KBM-7 (cell line): ENCODE results near the gene SLAMF7.
"Not testable (repeated sequence)": the region's sequence is repeated elsewhere in the genome, so short reads cannot be mapped to it uniquely, and the experiment has no call there.

Experiments
- DNase-seq: peaks from one replicate; pipeline ENCODE4 v3.0.0-alpha.2; 2015
- in situ Hi-C: fragments of 300-500 bp; cut with MboI; formaldehyde crosslinking; loops from 2 replicates; pipeline ENCODE4 v1.14.3; 2020; ENCODE audit warnings: low sequenced_read_pairs, low pct_unique_long_range_greater_than_20kb, mixed read lengths

The SLAMF7 gene

DNA sequence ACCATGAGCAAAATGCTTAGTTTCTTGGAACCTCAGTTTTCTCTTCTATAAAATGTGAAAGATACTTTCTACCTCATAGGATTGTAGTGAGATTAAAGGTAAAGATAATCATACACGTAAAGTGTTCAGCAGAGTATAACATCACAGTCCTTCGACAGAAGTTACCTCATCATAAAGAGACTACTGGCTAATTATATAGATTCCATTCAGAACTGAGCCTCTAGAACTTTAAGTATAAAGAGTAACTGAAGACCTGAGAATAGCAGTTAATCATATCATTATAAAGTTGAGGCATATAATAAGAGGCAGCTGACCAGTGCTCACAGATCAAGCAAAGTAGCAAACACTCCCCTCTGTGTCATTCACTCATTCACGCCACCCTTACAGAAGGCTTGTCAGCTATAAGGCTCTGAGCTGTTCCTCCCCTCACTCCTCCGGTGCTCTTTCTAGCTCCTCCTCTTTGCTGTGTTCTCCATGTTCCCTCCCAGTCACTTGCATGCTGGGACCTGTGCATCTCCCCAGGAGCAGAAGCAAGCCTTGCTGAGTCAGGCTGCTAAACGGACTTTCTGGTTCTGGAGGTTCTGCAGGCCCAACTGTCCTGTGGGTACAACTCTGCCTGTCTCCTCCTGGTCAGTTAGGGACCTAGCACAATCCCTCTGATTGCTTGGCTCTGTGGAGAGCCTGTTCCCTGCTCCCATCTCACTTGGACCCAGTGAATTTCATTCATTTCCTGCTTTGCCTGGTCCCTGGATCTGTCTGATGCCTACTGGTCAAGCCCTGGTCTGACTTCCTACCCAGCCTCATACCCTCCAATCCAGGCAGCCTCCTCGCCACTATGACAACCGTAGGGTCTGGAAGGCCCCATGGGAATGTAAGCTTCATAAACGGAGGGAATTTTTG, 28.6 kb downstream of the SLAMF7 start:
- DNase-seq: no peak
- in situ Hi-C loops: no loop called here

DNA sequence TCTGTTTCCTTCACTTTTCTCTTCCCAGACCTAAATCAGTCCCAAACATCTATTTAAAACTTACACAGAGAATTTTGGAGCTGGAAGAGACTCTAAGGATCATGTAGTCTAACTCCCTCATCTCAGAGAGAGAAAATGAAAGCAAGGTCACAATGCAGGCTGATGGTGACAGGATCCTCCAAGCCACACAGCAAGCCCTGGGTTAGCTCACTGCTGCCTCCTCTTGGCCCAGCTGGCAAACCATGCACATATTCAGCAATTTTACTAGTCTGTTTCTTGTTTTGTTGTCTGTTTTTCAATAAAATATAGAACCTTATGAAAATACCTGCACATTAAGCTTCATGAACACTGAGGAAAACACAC, 29.2 kb downstream of the SLAMF7 start:
- in situ Hi-C loops: no loop called here
- DNase-seq: peak; percentile 60

DNA sequence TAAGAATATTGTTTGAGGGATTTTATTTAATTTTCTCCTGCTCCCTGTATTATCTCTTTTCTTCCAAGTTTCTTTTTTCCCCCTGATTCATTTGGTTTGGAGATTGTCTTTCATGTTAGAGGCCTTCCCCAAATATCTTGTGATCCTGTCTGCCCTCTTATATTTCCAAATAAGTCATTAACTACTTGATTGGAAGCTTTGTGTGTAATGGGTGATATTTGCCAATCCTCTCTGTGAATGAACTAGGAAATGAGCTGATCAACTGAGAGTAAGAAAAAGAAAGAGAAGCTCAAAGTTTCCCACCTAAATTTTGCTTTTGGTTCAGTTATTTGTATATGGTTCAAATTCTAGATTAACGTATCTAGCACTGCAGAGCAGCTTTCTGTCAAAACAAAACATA, 33.3 kb downstream of the SLAMF7 start:
- in situ Hi-C loops: no loop called here

DNA sequence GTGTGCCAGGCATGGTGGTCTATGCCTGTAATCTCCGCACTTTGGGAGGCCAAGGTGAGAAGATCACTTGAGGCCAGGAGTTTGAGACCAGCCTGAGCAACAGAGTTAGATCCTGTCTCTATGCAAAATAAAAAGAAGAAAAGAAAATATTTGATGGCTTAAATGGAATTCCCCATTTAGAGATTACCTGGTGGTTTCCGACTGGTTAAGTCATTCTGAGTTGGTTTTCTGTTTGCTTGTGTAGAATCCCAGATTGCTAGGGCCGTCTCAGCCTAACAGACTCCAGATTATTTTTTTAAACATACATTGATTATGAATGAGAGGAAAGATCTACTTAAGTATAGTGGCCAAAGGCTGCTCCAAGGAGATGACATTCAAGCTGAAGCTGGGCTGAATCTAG, 34.0 kb downstream of the SLAMF7 start:
- DNase-seq: no peak
- in situ Hi-C loops: no loop called here

More for the DNA sequence above, 33.3 kb downstream of the SLAMF7 start:
- no peak for DNase-seq

DNA sequence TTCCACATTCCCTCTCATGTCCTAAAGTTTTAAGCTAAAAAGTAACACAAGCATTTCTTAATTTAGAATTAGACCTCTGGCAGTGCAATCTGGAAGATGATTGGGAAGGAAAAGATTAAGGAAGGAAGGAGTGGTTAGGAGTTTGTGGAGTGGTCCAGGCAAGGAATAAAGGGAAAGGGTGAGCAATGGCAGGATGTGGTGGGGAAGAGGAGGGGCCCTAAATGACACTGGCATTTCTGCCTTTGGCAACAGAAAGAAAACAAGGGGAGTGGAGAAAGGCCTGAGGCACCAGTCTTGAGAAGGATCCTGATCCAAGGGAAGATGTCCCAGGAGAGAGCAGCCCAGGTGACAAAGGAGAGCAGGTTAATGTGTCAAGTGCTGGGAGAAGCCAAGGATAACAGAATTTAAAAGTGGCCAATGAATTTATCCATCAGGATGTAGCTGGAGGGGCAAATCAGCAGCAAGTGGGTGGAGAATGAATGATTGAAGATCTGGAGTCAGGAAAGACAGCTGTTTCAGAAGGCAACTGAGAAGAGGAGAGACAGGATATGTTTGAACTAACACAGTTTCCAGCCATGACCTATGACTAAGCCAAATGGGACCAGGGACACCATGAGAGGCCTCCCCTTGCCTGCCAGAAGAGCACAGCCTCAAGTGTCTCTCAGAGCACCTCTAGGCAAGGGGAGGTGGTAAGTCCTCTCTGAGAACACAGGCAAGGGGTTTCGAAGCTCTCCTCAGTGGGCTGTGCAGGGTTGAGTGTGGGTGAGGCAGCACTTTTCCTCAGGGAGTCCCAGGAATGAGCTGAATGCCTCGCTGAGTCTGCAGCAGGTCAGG, 36.1 kb downstream of the SLAMF7 start:
- DNase-seq: no peak
- in situ Hi-C loops: no loop called here

DNA sequence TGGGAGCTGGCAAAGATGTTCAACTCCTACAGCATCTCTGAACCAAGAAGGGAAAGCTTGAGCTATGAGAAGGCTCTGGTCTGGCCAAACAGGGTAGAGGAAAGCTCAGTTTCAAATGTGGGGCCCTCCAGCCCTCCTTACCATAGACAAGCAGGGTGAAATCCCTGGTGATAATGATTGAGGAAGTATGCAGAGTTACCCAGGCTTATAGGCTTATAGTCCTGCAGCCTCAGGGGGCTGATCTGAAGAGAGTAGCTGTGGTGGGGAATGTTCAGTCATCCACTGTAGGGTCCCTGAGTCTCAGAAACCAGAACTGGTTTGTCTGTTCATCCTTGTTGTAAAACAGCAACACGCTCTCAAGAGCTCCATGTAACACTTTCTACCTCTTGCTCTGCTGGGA, 37.1 kb downstream of the SLAMF7 start:
- no peak for DNase-seq
- in situ Hi-C loops: no loop called here

DNA sequence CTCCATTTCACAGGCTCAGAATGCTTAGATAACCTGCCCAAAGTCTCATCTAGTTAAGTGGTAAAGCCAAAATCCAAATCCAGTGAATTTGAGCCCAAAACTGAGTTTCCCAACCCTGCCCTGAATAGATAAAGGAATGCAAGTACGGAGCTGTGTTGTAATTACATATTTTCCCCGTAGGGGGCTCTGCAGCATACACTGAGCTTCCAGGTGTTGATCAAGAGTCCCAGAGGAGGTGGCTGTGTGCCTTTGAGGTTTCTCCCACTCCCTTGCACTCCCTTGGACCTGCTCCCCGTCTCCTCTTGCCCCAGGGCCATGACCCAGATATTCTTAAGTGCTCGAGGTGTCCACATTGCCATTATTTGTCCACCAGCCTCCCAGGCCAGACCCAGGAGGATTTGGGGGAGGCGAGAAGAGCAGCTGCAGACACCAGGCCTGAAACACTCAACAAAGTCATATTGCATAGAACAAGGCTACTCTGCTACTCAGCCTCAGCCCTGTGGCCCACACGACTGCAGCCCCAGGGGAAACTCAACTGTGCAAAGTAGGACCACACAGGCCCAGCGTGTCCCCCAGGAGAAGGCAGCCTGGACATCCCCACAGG, 38.5 kb downstream of the SLAMF7 start:
- peak; percentile 60 for DNase-seq
- in situ Hi-C loops: no loop called here

DNA sequence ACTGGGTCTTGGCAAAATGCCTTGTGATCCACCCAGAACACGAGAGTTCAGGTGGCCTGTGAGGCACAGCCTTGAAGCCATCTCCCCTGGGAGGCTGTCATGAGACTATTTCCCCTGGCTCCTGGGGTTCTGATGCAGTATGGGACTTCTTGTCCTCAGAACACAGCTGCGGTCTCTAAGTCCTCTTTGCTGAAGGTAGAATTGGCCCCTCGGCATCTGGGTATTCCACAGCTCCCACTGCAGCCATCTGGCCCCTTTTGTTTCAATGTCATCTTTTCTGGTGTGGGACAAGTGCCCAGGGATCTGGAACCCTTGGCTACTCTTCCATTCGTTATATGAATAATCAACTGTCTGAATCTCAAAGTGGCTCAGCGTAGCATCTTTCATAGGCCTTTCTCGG, 39.9 kb downstream of the SLAMF7 start:
- DNase-seq: no peak
- in situ Hi-C loops: no loop called here

DNA sequence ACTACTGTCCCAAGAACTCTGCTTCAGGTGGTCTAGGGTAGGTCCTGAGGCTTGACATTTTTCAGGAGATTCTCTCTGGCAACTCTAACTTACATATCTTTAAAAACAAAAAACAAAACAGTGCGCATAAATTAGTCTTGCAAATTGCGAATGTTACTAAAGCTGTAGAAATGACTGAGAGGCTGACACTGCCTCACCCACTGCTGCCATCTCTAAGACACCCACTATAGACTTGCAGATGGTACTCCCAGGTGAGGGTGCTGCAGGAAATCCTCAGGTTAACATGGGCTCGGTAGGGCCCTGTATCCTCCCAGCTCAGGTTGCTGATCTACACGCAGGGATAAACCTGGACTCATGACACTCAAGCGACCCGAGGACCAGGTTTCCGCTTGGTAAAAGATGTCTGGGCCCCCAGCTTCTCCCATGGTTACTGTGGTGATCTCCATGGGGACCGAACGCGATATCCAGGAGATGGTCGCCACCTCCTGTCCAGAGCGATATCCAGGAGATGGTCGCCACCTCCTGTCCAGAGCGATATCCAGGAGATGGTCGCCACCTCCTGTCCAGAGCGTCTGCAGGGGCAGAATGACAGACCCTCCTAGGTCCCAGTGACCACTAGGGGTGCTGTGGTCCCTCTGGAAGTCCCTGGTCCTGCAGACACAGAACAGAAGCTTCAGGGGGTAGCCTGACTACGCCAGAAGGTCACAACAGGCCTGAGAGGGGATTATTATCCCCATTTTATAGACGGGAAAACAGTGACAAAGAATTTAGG, 40.8 kb downstream of the SLAMF7 start:
- in situ Hi-C loops: no loop called here
- peak; percentile 47 for DNase-seq

DNA sequence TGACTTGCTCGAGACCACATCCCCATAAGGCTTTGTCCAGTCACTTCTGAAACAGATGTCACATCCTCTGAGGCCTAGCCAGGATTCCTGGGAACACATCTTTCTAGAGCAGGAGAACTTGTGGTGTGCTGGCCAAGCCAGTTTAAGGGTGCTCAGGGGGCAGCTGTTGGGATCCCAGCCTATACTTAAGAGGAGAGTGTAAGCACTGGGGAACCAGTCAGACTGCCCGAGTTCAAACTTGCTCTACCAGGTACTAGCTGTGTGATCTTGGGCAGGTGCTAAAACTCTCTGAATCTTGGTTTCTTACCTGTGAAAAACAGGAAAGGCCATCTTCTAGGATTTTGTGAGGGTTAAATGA, 41.3 kb downstream of the SLAMF7 start:
- DNase-seq: no peak
- in situ Hi-C loops: no loop called here

DNA sequence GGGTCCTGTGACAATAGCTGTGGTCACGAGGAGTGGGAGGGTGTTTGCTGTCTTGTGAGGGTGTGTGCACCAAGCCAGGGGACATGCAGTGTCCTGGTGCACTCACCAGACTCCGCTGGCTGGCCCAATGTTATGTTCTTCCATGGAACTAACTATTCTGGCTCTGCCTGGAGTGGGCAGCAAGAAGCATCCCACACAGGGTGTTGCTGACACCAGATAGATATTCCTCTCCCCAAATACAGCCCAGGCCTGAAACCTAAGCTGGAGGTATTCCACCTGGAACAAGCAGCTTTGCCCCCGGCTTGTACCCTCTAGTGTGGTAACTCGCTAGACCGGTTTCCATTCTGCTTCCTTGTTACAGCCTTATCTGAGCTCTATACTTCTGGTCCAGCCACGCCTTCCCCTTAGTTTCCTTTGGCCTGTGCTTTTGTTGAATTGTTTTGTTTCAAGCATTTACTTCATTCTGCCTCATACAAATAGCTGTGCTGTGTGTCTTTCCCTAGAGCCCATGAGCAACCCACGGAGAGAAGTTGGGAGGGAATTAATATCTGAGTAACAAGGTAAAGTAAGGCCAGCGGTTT, 42.2 kb downstream of the SLAMF7 start:
- no peak for DNase-seq
- in situ Hi-C loops: no loop called here

DNA sequence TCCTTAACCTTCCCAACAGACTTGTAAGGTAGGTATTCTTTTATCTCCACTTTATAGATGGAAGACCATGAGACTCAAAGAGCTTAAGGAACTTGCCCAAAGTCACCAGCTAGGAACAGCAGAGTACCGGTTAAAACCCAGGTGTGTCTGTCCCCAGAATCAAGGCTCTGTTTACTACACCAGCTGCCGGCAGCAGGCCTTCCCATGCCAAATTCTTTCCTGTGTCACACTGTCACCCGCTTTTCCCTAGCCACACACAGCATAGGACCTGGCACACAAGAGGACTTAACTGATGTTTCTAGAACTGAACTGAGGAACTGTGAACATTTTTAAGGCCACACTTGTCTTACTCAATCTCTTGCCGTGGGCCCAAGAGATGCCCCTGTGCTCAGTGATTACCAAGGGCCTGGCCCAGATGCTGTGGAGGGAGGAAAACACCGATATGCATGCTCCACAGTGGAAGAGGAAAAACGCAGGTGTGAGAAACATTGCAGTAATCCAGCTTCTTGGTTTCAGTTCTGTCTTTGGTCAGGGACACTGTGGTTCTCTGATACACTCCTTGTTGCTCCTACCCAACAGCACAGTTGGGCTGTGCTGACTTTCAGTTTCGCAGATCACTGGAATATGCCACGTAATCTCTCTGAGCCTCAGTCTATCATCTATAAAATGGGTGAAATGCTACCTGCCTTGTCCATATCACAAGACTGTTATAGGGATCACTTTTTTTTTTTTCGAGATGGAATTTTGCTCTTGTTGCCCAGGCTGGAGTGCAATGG, 43.1 kb downstream of the SLAMF7 start:
- no peak for DNase-seq
- in situ Hi-C loops: no loop called here

DNA sequence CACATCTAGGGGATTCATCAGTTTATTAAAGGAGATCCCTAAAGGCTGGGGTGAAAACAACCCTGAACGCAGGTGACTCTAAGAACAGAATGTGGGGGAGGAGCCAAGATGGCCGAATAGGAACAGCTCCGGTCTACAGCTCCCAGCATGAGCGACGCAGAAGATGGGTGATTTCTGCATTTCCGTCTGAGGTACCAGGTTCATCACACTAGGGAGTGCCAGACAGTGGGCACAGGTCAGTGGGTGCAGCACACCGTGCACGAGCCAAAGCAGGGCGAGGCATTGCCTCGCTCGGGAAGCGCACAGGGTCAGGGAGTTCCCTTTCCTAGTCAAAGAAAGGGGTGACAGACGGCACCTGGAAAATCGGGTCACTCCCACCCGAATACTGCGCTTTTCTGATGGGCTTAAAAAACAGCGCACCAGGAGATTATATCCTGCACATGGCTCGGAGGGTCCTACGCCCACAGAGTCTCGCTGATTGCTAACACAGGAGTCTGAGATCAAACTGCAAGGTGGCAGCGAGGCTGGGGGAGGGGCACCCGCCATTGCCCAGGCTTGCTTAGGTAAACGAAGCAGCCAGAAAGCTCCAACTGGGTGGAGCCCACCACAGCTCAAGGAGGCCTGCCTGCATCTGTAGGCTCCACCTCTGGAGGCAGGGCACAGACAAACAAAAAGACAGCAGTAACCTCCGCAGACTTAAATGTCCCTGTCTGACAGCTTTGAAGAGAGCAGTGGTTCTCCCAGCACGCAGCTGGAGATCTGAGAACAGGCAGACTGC, 44.1 kb downstream of the SLAMF7 start:
- DNase-seq, in situ Hi-C loops: not testable (repeated sequence)

DNA sequence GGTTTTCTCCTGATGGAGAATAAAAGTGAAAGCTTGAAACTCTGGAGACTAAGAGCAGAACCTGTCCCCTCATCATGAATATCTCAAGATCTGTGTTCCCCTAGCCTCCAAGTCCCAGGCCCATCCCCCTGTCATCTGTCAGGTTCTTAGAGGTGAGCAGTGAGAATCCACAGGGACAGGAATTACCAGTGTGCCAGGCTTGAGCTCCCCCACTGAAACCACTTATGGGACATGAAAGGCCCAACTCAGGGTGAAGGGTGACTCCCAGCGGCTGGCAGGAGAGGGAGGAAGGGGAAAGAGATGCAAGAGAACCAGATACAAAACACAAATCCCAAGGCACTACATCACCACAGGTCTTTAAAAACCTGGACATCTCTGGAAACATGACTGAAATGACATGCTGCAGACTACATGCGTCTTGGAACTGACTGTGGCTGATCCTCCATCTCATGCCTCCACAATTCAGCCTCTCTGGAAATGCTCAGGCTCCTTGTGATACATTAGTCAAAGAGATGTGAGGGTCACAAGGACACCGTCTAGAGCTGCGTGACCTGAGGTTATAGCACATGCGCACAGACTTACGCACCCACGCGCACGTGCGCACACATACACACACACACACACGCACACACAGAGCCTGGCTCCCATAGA, 50.1 kb downstream of the SLAMF7 start:
- in situ Hi-C loops: no loop called here
- DNase-seq: no peak

DNA sequence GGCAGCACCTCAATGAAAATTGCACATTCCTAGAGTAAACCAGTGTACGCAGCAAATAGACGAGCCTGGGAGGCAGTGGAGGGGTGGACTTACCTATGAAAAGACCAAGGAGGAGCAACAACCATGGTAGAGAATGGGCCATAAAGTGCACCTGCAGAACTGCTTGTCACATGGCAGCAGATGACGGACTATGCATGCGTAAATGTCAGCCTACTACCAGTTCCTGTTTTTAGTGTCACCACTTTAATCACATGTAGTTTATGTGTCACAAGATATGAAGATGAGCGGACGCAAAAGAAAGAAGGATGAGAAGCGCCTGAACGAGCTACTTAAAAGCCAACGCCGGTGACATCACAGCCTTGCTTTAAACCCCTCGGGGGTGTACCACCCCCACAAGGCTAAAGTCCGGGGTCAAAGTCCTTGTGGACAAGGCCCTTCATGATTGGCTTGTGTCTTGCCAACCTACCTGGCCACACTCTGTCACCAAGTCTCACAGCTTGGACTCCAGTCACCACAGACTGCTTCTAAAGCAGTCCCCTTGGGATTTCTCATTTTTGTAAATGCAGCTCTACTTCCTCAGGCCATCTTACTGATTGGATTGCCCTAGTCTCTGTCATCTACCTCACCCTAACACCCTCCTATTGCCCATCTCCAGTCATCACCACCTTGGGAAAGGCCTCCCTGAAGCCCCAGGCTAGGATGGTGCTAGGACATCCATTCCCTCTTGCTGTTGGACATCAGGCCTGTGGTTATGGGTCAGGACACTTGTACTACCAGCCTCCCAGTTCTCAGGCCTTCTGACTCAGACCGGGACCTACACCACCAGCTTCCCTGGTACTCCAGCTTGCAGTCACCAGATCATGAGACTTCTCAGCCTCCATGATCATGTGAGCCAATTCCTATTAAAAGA, 50.9 kb downstream of the SLAMF7 start:
- no peak for DNase-seq
- in situ Hi-C loops: no loop called here

DNA sequence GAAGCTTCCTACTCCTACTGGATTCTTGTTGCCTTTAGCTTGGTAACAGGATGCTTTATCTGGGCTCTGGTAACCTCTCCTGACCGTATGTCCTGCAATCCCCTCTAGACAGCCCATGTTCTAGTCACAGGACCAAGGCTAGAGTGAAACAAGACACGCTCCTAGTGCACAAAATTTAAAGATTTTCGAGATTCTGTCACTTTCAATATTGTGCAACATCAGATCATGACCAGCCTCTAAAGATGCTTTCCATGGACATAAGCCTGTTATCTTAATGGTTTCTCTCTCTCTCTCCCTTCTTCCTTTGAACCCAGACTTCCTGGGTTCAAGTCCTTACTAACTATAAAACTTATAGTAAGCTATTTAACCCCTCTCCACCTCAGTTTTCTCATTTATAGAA, 55.3 kb downstream of the SLAMF7 start:
- DNase-seq: no peak
- in situ Hi-C loops: no loop called here
